Esophagus muscularis mucosa (tissue), 4 donors: ENCODE data around the gene ZNF581. TPM values are rescaled to one million over a fixed set of nuclear protein-coding genes. Genes with fewer than 3 reads are reported as not detected.

Experiments
- DNase-seq: peaks from one replicate; pipeline ENCODE4 v3.0.0-alpha.2; 2017; ENCODE audit errors: extremely low spot score
- H3K27ac ChIP-seq, 4 donors: fragments of 200-600 bp; sonication (generic); replicated peaks in 1 of 4; 1 replicate in 3 of 4; 2 replicates in 1 of 4; pipeline ENCODE4 v1.5.1; 2016 to 2019; ENCODE audit warnings: mild to moderate bottlenecking in 1 of 4
- H3K27me3 ChIP-seq, 4 donors: fragments of 200-600 bp; sonication (generic); one replicate each; pipeline versions ENCODE4 v1.5.1 to v1.6.0; 2016 to 2019
- H3K36me3 ChIP-seq, 4 donors: fragments of 200-600 bp; sonication (generic); one replicate each; pipeline ENCODE4 v1.5.1; 2016 to 2019
- H3K4me1 ChIP-seq, 4 donors: fragments of 200-600 bp; sonication (generic); one replicate each; pipeline ENCODE4 v1.5.1; 2016 to 2019
- H3K4me3 ChIP-seq, 4 donors: fragments of 200-600 bp; sonication (generic); 1 replicate in 2 of 4; 2 replicates in 2 of 4; pipeline ENCODE4 v1.5.1; 2016 to 2019; ENCODE audit warnings: mild to moderate bottlenecking in 4 of 4, moderate library complexity in 1 of 4
- H3K9me3 ChIP-seq, 4 donors: fragments of 200-600 bp; sonication (generic); 1 replicate in 3 of 4; 2 replicates in 1 of 4; pipeline ENCODE4 v1.5.1; 2016 to 2019
- EP300 ChIP-seq: sonication (generic); formaldehyde crosslinking; IDR thresholded peaks from one replicate; pipeline ENCODE4 v1.6.1; 2017; ENCODE audit warnings: antibody characterized with exemption
- POLR2A ChIP-seq: fragments of 450-650 bp; IDR thresholded peaks from one replicate; pipeline ENCODE4 v1.6.1; 2017; ENCODE audit warnings: antibody characterized with exemption, moderate library complexity, mild to moderate bottlenecking, low read depth
- POLR2AphosphoS5 ChIP-seq, 2 donors: sonication (generic); formaldehyde crosslinking; IDR thresholded peaks; one replicate each; pipeline ENCODE4 v1.6.1; 2017; ENCODE audit warnings: antibody characterized with exemption in 2 of 2
- WGBS: methylation state at CpG from one replicate; pipeline ENCODE4 v1.1.5; 2018; 5-methylcytosine and 5-hydroxymethylcytosine counted together
- intact Hi-C: fragments of 100-400 bp; cut with DNase I; formaldehyde crosslinking; loops from one replicate; pipeline ENCODE4 v1.15.1; 2023
- total RNA-seq, 4 donors: library from RNA; depleted of rRNA; stranded (reverse); fragments of >200 nt; gene quantifications; one replicate each; pipeline versions ENCODE4 v1.1.0 to v1.2.1, GENCODE V29; 2016
- TF ChIP-seq, protein P1 (sequence below), 3 experiments: fragments of 200-600 bp in 2 of 3; fragments of 450-650 bp in 1 of 3; sonication (generic) in 2 of 3; IDR thresholded peaks; one replicate each; pipeline ENCODE4 v1.5.1; 2017 to 2019; ENCODE audit warnings: antibody characterized with exemption in 3 of 3, mild to moderate bottlenecking in 2 of 3, moderate library complexity in 1 of 3

ZNF581 gene
- total RNA-seq, 4 donors from 2014 or later: 13.3 to 26.6 (median 18.2) TPM

DNA sequence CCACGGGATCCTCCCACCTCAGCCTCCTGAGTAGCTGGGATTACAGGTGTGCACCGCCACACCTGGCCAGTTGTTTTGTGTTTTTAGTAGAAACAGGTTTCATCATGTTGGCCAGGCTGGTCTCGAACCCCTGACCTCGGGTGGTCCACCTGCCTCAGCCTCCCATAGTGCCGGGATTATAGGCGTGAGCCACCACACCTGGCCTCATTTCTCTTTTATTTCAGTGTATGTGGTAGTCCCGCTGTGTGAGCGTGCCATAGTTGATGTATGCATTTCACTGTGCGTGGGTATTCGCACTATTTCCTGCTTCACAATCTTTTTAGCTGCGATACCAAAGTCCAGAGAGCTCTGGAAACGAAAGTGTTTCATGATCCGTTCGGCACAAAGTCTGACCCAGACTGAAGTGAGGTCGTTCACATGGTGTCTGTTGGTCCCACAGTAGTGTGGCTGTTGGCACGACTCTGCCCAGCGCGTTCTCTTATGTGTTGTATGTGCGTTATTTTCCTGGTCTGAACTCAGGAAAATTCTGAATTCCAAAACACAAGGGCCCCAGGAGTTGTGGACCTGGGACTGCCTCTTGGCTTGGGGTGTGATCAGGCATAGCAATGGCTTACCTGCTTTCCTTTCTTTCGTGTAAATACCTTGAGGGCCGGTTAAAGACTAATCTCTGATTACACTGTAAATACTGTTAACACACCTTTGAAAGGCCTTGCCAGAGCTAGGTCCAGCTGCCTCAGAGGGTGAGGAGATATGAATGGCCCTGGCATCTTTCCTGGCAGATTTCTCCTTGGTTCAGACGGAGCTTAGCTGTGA is 40.2 kb downstream of the ZNF581 start:
- H3K4me3 ChIP-seq: no peak overlapping the region
- peaks cover 35 to 100% (median 96%) of the 10 kb centered on the region in 4 donors for H3K36me3 ChIP-seq
- H3K4me1 ChIP-seq: peaks cover 10 to 76% (median 33%) of the 10 kb centered on the region in 4 donors
- DNase-seq: no peak
- H3K27me3 ChIP-seq: no peaks in the 10 kb centered on the region
- no peaks in the 10 kb centered on the region for H3K9me3 ChIP-seq
- no peak overlapping the region for H3K27ac ChIP-seq
- no peak for TF ChIP-seq POLR2AphosphoS5 (IDR thresholded peaks at IDR 0.05)
- TF ChIP-seq, protein P1, sequence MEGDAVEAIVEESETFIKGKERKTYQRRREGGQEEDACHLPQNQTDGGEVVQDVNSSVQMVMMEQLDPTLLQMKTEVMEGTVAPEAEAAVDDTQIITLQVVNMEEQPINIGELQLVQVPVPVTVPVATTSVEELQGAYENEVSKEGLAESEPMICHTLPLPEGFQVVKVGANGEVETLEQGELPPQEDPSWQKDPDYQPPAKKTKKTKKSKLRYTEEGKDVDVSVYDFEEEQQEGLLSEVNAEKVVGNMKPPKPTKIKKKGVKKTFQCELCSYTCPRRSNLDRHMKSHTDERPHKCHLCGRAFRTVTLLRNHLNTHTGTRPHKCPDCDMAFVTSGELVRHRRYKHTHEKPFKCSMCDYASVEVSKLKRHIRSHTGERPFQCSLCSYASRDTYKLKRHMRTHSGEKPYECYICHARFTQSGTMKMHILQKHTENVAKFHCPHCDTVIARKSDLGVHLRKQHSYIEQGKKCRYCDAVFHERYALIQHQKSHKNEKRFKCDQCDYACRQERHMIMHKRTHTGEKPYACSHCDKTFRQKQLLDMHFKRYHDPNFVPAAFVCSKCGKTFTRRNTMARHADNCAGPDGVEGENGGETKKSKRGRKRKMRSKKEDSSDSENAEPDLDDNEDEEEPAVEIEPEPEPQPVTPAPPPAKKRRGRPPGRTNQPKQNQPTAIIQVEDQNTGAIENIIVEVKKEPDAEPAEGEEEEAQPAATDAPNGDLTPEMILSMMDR (IDR thresholded peaks at IDR 0.05): no peak
- TF ChIP-seq EP300: no peak
- TF ChIP-seq POLR2A: no peak
- 91% methylated on average over 22 of the region's 22 CpGs for WGBS
- intact Hi-C loops: no loop called here

GRCh38 chr19:55684946-55685681 is 41.7 kb downstream of the ZNF581 start:
- peaks cover 41 to 100% (median 96%) of the 10 kb centered on the region in 4 donors for H3K36me3 ChIP-seq
- H3K4me1 ChIP-seq: peaks cover 8 to 66% (median 25%) of the 10 kb centered on the region in 4 donors
- 96% methylated on average over 42 of the region's 60 CpGs for WGBS
- TF ChIP-seq EP300: no peak
- no peak for TF ChIP-seq POLR2A
- TF ChIP-seq POLR2AphosphoS5 (IDR thresholded peaks at IDR 0.05): no peak
- TF ChIP-seq, protein P1 (IDR thresholded peaks at IDR 0.05): no peak
- no peak for DNase-seq
- H3K27me3 ChIP-seq: no peaks in the 10 kb centered on the region
- intact Hi-C loops: no loop called here
- no peak overlapping the region for H3K4me3 ChIP-seq
- no peak overlapping the region for H3K27ac ChIP-seq
- no peaks in the 10 kb centered on the region for H3K9me3 ChIP-seq

DNA sequence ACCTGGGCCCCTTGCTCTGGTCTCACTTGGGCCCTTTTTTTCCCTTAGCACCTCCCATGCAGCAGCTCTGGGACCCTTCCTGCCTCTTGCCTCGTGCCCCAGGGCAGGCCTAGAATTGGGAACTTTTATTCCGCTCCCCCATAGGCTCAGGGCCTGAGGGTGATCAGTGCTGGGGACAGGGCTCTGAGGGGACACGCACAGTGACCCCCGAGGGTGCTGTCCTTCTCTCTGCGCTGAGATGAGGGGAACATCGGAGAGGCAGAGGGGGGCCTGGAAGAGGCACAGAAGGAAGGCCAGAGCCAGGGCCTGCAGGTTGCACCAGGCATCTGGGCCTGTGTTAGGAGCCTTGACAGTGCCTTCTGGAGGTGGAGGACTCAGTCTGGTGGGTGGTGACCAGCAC is 42.3 kb downstream of the ZNF581 start:
- DNase-seq: no peak
- no peak overlapping the region for H3K4me3 ChIP-seq
- WGBS: 96% methylated on average over 5 of the region's 6 CpGs
- H3K4me1 ChIP-seq: peaks cover 4 to 59% (median 21%) of the 10 kb centered on the region in 4 donors
- TF ChIP-seq EP300 (no peak), POLR2A (no peak), POLR2AphosphoS5 (IDR thresholded peaks at IDR 0.05) (no peak)
- TF ChIP-seq, protein P1 (IDR thresholded peaks at IDR 0.05): no peak
- H3K27me3 ChIP-seq: no peaks in the 10 kb centered on the region
- H3K27ac ChIP-seq: no peak overlapping the region
- peaks cover 40 to 100% (median 96%) of the 10 kb centered on the region in 4 donors for H3K36me3 ChIP-seq
- intact Hi-C loops: no loop called here
- no peaks in the 10 kb centered on the region for H3K9me3 ChIP-seq

GRCh38 chr19:55686311-55687050 is 43.0 kb downstream of the ZNF581 start:
- DNase-seq: no peak
- intact Hi-C loops: no loop called here
- Histone ChIP-seq H3K4me1 (peaks cover 4 to 52% (median 16%) of the 10 kb centered on the region in 4 donors), H3K4me3 (no peak overlapping the region), H3K27ac (no peak overlapping the region), H3K9me3 (no peaks in the 10 kb centered on the region), H3K27me3 (no peaks in the 10 kb centered on the region), H3K36me3 (peaks cover 38 to 100% (median 96%) of the 10 kb centered on the region in 4 donors)
- TF ChIP-seq POLR2AphosphoS5 (IDR thresholded peaks at IDR 0.05) (no peak), POLR2A (no peak), EP300 (no peak)
- TF ChIP-seq, protein P1 (IDR thresholded peaks at IDR 0.05): no peak
- WGBS: 87% methylated on average over 27 of the region's 29 CpGs
